Body of pancreas (tissue), 4 donors: Measurements from ENCODE around the gene TUT1.

Experiments used
- CTCF ChIP-seq, 7 experiments: fragments of 450-650 bp in 4 of 7; fragments of 200-600 bp in 3 of 7; sonication (generic) in 3 of 7; IDR thresholded peaks; one replicate each; pipeline ENCODE4 v1.5.1; 2016 to 2019; ENCODE audit warnings: antibody characterized with exemption in 7 of 7
- POLR2A ChIP-seq, 3 donors: fragments of 450-650 bp; IDR thresholded peaks; one replicate each; pipeline ENCODE4 v1.6.1; 2016; ENCODE audit warnings: antibody characterized with exemption in 3 of 3, mild to moderate bottlenecking in 2 of 3

GRCh38 chr11:62579252-62579651 is 12.1 kb downstream of the TUT1 start:
- TF ChIP-seq CTCF (IDR thresholded peaks at IDR 0.05): no peak
- TF ChIP-seq POLR2A (IDR thresholded peaks at IDR 0.05): no peak
